Urinary bladder (tissue), 4 donors: ENCODE data around the gene CMIP. TPM values are rescaled to one million over a fixed set of nuclear protein-coding genes. Genes with fewer than 3 reads are reported as not detected.

Experiments
- DNase-seq: peaks from one replicate; pipeline ENCODE4 v3.0.0-alpha.2; 2015; ENCODE audit errors: extremely low spot score
- H3K27ac ChIP-seq: one replicate; pipeline ENCODE4 v1.5.1; 2013; ENCODE audit warnings: low read depth, mild to moderate bottlenecking, moderate library complexity
- H3K36me3 ChIP-seq: one replicate; pipeline ENCODE4 v1.6.1; 2013; ENCODE audit warnings: mild to moderate bottlenecking, moderate library complexity; ENCODE audit not compliant: insufficient read depth
- H3K4me1 ChIP-seq: one replicate; pipeline ENCODE4 v1.6.1; 2013; ENCODE audit warnings: mild to moderate bottlenecking, moderate library complexity; ENCODE audit not compliant: insufficient read depth
- H3K4me3 ChIP-seq: one replicate; pipeline ENCODE4 v1.5.1; 2013; ENCODE audit warnings: low read depth, low read length
- WGBS: extraction: QIAGEN DNeasy Blood & Tissue Kit; methylation state at CpG from one replicate; pipeline ENCODE4 v1.1.7; 2013; 5-methylcytosine and 5-hydroxymethylcytosine counted together
- polyA plus RNA-seq: library from polyadenylated mRNA; stranded (reverse); fragments of 200-250 nt; gene quantifications from one replicate; pipeline ENCODE4 v1.2.3, GENCODE V29; 2013
- total RNA-seq: library from RNA; depleted of rRNA; stranded (reverse); fragments of >200 nt; gene quantifications from one replicate; pipeline ENCODE4 v1.2.3, GENCODE V29; 2014
- donor health status: healthy with polysubstance abuse.
- donor health status: healthy.

CMIP gene
- total and polyA plus RNA-seq, 2 donors, result 21.7 to 29.4 TPM

- H3K36me3 ChIP-seq, result no peaks in the 10 kb centered on the region
- peaks cover 2% of the 10 kb centered on the region for H3K4me1 ChIP-seq
- 49% methylated on average over 10 of the region's 10 CpGs for WGBS
- no peak overlapping the region for H3K27ac ChIP-seq
- DNase-seq, result no peak
- no peak overlapping the region for H3K4me3 ChIP-seq
Observed at GRCh38 chr16:81720973-81721906, 276.6 kb downstream of the CMIP start.

GRCh38 chr16:81723098-81723723 is 278.6 kb downstream of the CMIP start:
- Histone ChIP-seq H3K36me3 (no peaks in the 10 kb centered on the region), H3K4me3 (no peak overlapping the region), H3K4me1 (peaks cover 2% of the 10 kb centered on the region), H3K27ac (no peak overlapping the region)
- DNase-seq, result peak; percentile 61
- WGBS, result 47% methylated on average over 8 of the region's 8 CpGs

GRCh38 chr16:81728435-81728834 is 283.8 kb downstream of the CMIP start:
- no peak for DNase-seq
- no peaks in the 10 kb centered on the region for H3K36me3 ChIP-seq
- no peak overlapping the region for H3K27ac ChIP-seq
- H3K4me3 ChIP-seq, result no peak overlapping the region
- no peaks in the 10 kb centered on the region for H3K4me1 ChIP-seq
- WGBS, result 70% methylated on average over 4 of the region's 4 CpGs

- Histone ChIP-seq H3K4me3 (no peak overlapping the region), H3K27ac (no peak overlapping the region), H3K4me1 (no peaks in the 10 kb centered on the region), H3K36me3 (no peaks in the 10 kb centered on the region)
- 87% methylated on average over 16 of the region's 16 CpGs for WGBS
- no peak for DNase-seq
Observed at GRCh38 chr16:81729451-81729850, 284.8 kb downstream of the CMIP start.

DNA sequence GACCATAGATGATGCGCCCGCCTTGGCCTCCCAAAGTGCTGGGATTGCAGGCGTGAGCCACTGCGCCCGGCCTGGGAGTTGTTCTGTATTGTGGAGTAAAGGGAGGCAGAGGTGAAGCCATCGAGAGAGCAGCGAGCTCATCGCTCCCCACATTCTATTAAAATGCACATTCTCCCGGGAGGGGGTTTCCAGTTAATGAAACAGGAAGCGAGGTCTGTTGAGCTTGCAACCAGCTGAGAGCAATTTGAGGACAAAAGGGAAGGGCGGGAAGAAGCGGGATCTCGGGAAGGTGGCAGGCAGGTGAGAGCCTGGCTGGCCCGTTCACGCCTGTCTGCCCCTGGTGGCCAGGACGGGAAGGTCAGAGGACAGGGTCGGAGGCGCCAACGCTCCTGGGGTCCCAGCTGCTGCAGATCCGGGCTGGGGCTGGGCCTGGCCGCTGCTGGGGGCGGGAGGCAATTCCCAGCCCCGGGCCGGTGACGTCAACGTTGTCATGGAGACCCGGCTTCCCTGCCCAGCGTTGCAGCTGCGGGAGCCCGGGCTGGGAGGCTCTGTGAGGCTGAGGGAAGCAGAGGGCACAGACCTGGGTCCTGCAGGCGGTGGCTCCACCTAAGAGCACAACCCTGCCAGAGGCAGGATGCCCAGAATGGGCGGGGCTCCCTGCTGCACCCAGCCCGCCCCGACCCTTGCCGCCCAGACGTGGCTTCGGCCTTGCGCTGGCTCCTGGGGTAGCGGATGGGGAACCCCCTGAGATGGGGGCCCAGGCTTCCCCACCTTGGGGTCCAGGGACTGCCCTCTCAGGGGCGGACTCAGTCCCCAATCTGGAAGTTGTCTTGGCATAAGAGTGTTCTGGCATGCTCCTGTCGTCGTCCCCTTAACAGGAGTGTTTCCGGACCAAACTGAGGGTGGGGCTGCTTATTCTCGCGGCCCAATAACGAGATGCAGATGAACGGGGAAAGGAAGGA is 285.8 kb downstream of the CMIP start:
- Histone ChIP-seq H3K4me1 (no peaks in the 10 kb centered on the region), H3K36me3 (no peaks in the 10 kb centered on the region), H3K27ac (no peak overlapping the region), H3K4me3 (peak overlapping the region; percentile 19)
- WGBS, result 12% methylated on average over 47 of the region's 47 CpGs
- DNase-seq, result no peak

DNA sequence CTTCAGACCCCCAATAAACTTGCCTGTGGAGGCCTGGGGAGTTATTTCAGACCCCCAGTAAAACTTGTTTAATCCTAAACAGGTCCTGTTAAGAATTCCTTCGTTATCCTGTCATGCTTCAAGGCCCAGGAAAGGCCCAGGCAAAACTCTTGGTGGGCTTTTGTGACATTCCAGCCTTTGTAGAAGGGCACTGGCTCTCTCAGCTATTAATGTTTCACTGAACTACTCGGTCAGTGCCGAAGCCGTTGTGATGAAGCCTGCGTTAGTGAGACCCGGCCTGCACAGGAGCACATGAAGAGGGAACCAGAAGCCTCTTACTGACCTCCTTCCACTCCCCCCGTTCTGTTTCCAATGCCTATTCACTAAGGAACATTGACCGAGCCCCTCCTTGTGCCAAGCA is 287.0 kb downstream of the CMIP start:
- no peaks in the 10 kb centered on the region for H3K4me1 ChIP-seq
- H3K36me3 ChIP-seq, result no peaks in the 10 kb centered on the region
- WGBS, result 90% methylated on average over 8 of the region's 8 CpGs
- H3K4me3 ChIP-seq, result no peak overlapping the region
- DNase-seq, result no peak
- no peak overlapping the region for H3K27ac ChIP-seq

DNA sequence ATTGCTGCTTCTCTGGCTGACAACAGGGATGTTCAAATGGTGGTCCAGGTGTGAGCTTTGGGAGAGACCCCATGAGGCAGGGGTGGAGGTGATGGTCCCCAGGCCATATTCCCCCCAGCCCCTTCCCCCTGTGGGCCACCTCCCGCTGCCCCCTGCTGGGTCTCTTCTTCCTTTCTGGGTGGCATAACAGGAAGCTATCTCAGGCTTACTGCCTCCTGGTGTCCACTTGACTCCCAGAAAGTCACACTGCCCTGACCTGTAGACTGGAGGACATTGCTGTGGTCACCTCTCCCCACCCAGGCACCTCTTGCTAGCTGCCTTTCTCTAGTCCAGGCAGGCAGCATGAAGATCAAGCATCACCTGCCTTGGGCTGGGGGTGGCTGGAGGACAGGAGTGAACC is 288.1 kb downstream of the CMIP start:
- no peak overlapping the region for H3K4me3 ChIP-seq
- no peak for DNase-seq
- WGBS, result 91% methylated on average over 1 of the region's 1 CpG
- no peaks in the 10 kb centered on the region for H3K4me1 ChIP-seq
- H3K36me3 ChIP-seq, result no peaks in the 10 kb centered on the region
- no peak overlapping the region for H3K27ac ChIP-seq

DNA sequence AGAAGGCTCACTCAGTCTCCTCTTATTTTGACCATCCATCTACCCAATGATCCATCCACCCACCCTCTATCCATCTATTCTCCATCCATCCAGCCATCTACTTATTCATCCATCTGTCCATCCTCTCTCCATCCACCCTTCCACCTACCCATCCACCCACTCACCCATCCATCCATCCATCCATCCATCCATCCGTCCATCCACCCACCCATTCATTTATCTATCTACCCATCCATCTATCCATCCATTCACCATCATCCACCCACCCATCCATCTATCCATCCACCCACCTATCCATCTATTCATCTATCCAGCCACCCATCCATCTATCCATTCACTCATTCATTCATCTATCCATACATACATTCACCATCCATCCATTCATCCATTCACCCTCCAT is 288.7 kb downstream of the CMIP start:
- DNase-seq, result no peak
- Histone ChIP-seq H3K4me1 (no peaks in the 10 kb centered on the region), H3K27ac (no peak overlapping the region), H3K4me3 (no peak overlapping the region), H3K36me3 (no peaks in the 10 kb centered on the region)
- 79% methylated on average over 1 of the region's 1 CpG for WGBS

DNA sequence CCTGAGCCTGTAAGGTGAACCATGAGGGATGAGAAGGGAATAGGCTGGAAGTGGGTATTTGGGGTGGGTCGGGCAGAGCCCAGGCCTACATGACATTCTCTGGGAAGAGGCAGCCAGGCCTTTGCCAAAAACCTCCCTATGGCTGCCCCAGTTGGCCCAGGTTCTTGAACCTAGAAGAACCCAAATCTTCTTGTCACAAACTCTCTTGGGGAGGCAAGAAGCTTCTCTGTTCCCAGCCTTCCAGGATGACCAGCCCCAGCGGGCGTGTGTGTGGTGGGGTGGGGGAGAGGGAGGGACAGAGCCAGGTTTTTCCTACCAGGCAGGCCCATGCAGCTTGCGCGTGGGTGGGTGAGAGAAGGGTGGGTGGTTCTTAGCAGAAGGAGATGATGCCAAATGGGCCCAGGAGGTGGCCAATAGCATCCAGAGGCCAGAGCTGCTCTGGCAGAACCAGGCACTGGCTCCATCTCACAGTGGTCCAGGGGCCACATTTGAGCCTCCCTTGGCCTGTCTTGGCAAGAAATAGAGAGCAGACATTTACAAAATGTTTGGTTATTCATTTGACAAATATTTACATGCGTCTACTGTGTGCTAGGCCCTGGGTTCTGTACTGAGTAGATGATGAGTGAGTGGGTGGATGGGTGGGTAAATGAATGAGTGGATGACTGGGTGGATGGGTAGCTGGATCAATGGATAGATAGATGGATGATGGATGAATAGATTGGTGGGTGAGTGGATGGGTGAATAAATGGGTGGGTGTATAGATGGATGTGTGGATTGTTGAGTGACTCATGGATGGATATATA is 290.2 kb downstream of the CMIP start:
- WGBS, result 95% methylated on average over 6 of the region's 6 CpGs
- Histone ChIP-seq H3K4me3 (no peak overlapping the region), H3K36me3 (no peaks in the 10 kb centered on the region)

GRCh38 chr16:81737885-81738536 is 293.4 kb downstream of the CMIP start:
- H3K27ac ChIP-seq, result no peak overlapping the region
- H3K36me3 ChIP-seq, result no peaks in the 10 kb centered on the region
- WGBS, result 15% methylated on average over 22 of the region's 22 CpGs
- H3K4me1 ChIP-seq, result no peaks in the 10 kb centered on the region
- H3K4me3 ChIP-seq, result no peak overlapping the region
- peak; percentile 71 for DNase-seq

More for the DNA sequence above, 290.2 kb downstream of the CMIP start:
- no peaks in the 10 kb centered on the region for H3K4me1 ChIP-seq
- H3K27ac ChIP-seq, result no peak overlapping the region
- DNase-seq, result no peak

- no peak for DNase-seq
- H3K4me1 ChIP-seq, result no peaks in the 10 kb centered on the region
- no peaks in the 10 kb centered on the region for H3K36me3 ChIP-seq
- 73% methylated on average over 18 of the region's 18 CpGs for WGBS
- H3K27ac ChIP-seq, result no peak overlapping the region
- no peak overlapping the region for H3K4me3 ChIP-seq
Observed at GRCh38 chr16:81738783-81739496, 294.3 kb downstream of the CMIP start.

DNA sequence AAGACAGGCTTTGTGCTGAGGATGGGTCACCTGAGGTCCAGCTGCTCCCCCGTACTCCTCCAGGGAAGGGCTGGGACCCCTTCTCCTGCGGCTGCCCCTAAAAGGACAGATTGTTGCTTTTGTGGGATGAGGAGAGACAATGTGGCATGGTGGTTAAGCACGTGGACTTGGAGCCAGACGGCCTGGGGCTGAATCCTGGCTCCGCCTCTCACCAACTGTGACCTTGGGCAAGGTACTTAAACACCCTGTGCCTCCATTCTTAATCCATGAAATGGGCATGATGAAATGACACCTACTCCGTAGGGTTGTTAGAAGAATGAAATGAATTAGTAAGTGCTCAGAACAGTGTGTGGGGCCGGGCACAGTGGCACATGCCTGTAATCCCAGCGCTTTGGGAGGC is 294.9 kb downstream of the CMIP start:
- no peak for DNase-seq
- no peaks in the 10 kb centered on the region for H3K36me3 ChIP-seq

More for the DNA sequence above, 294.9 kb downstream of the CMIP start:
- H3K27ac ChIP-seq, result no peak overlapping the region
- H3K4me3 ChIP-seq, result no peak overlapping the region
- no peaks in the 10 kb centered on the region for H3K4me1 ChIP-seq
- 88% methylated on average over 8 of the region's 8 CpGs for WGBS
